OCI-LY7 (cell line): Measurements from ENCODE around the gene GM2A.
"Not testable (repeated sequence)": the region's sequence is repeated elsewhere in the genome, so short reads cannot be mapped to it uniquely, and the experiment has no call there.

Source experiments
- EZH2phosphoT487 ChIP-seq: fragments of 200-600 bp; sonication (generic); IDR thresholded peaks from 2 replicates; pipeline ENCODE4 v1.6.1; 2018; ENCODE audit warnings: low read depth, borderline replicate concordance, mild to moderate bottlenecking, mixed run types, antibody characterized with exemption, low read length, moderate library complexity, mixed read lengths
- TF ChIP-seq, protein P1 (sequence below): fragments of 200-600 bp; sonication (generic); conservative IDR thresholded peaks from 2 replicates; pipeline ENCODE4 v1.5.1; 2014; ENCODE audit warnings: mild to moderate bottlenecking, antibody characterized with exemption, low read length, moderate library complexity, mixed read lengths

DNA sequence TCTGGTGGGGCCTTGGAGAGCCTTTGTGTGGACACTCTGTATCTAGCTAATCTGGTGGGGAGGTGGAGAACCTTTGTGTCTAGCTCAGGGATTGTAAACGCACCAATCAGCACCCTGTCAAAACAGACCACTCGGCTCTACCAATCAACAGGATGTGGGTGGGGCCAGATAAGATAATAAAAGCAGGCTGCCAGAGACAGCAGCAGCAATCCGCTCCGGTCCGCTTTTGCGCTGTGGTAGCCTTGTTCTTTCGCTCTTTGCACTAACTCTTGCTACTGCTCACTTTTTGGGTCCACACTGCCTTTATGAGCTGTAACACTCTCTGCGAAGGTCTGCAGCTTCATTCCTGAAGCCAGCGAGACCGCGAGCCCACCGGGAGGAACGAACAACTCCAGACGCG lies 56.8 kb downstream of the GM2A start:
- TF ChIP-seq, protein P1, sequence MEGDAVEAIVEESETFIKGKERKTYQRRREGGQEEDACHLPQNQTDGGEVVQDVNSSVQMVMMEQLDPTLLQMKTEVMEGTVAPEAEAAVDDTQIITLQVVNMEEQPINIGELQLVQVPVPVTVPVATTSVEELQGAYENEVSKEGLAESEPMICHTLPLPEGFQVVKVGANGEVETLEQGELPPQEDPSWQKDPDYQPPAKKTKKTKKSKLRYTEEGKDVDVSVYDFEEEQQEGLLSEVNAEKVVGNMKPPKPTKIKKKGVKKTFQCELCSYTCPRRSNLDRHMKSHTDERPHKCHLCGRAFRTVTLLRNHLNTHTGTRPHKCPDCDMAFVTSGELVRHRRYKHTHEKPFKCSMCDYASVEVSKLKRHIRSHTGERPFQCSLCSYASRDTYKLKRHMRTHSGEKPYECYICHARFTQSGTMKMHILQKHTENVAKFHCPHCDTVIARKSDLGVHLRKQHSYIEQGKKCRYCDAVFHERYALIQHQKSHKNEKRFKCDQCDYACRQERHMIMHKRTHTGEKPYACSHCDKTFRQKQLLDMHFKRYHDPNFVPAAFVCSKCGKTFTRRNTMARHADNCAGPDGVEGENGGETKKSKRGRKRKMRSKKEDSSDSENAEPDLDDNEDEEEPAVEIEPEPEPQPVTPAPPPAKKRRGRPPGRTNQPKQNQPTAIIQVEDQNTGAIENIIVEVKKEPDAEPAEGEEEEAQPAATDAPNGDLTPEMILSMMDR: not testable (repeated sequence)
- TF ChIP-seq EZH2phosphoT487: not testable (repeated sequence)
